ENCODE data around the gene PTPN11. TPM values are rescaled to one million over a fixed set of nuclear protein-coding genes. Genes with fewer than 3 reads are reported as not detected.

Gene PTPN11
- total RNA-seq, 2 experiments from 2014 or later, result 129 to 134 TPM

DNA sequence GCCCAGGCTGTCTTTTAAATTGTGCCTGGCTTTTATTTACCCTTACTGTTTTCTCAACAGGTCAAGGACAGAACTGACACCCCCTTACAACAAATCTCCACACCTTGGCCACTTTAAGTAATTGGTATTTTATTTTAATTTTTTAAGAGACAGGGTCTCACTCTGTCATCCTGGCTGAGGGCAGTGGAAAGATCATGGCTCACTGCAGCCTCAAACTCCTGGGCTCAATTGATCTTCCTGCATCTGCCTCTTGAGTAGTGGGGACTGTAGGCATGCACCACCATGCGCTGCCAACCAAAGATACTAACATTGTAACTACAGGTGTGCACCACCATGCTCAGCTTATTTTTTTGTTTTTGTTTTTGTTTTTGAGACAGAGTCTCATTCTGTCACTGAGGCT, 109.8 kb downstream of the PTPN11 start:
- Mint-ChIP-seq H3K4me3 (no peak overlapping the region), H3K36me3 (ENCODE audit: low read depth) (no peaks in the 10 kb centered on the region), H3K27ac (no peak overlapping the region), H3K27me3 (no peaks in the 10 kb centered on the region), H3K9me3 (ENCODE audit: low read depth) (no peaks in the 10 kb centered on the region), H3K4me1 (no peaks in the 10 kb centered on the region)
- ATAC-seq (no peak), DNase-seq (no peak)
- intact Hi-C loops (cut with DNase I, micrococcal nuclease), result no loop called here
- CTCF ChIA-PET, result no interaction called here
- POLR2A ChIA-PET, result no interaction called here

- ChIA-PET POLR2A (no interaction called here), CTCF (no interaction called here)
- Mint-ChIP-seq H3K27me3 (no peaks in the 10 kb centered on the region), H3K4me1 (no peaks in the 10 kb centered on the region), H3K9me3 (ENCODE audit: low read depth) (no peaks in the 10 kb centered on the region), H3K4me3 (no peak overlapping the region), H3K36me3 (ENCODE audit: low read depth) (no peaks in the 10 kb centered on the region), H3K27ac (no peak overlapping the region)
- DNase-seq (no peak), ATAC-seq (no peak)
- intact Hi-C loops (cut with DNase I, micrococcal nuclease), result no loop called here
These were observed 112.2 kb downstream of the PTPN11 start for GRCh38 chr12:112530941-112531340.

- Mint-ChIP-seq H3K4me3 (no peak overlapping the region), H3K36me3 (ENCODE audit: low read depth) (no peaks in the 10 kb centered on the region), H3K4me1 (no peaks in the 10 kb centered on the region), H3K27ac (no peak overlapping the region), H3K9me3 (ENCODE audit: low read depth) (no peaks in the 10 kb centered on the region), H3K27me3 (no peaks in the 10 kb centered on the region)
- intact Hi-C loops (cut with DNase I, micrococcal nuclease), result no loop called here
- no peak for DNase-seq
- ChIA-PET CTCF (no interaction called here), POLR2A (no interaction called here)
- ATAC-seq, result no peak
These were observed 113.4 kb downstream of the PTPN11 start for GRCh38 chr12:112532106-112532505.

GRCh38 chr12:112533528-112533927, 114.8 kb downstream of the PTPN11 start:
- POLR2A ChIA-PET, result no interaction called here

DNA sequence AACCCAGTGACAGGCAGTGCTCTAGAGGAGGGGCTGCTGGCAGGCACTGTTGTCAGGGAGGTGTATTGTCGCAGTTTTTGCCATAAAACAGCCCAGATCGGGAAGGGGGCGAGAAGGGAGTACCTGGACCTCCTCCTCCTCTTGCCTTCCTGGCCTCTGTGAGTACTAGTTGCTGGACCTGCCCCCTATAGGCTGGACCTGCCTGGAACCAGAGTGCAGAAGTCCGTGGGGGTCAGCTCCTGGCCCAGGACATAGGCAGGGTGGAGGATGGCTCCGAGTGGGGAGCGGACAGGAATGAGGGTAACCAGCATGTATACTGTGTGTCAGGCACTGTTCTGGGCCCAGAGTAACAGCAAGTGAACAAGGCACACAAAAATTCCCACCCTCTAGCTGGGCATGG, 116.3 kb downstream of the PTPN11 start:
- CTCF ChIA-PET, result no interaction called here
- Mint-ChIP-seq H3K27me3 (peaks cover 1% of the 10 kb centered on the region), H3K4me3 (no peak overlapping the region), H3K36me3 (ENCODE audit: low read depth) (no peaks in the 10 kb centered on the region), H3K4me1 (peaks cover 5% of the 10 kb centered on the region), H3K27ac (no peak overlapping the region), H3K9me3 (ENCODE audit: low read depth) (no peaks in the 10 kb centered on the region)
- POLR2A ChIA-PET, result no interaction called here
- DNase-seq, result no peak
- ATAC-seq, result no peak
- intact Hi-C loops (cut with DNase I, micrococcal nuclease), result no loop called here

More at GRCh38 chr12:112533528-112533927, 114.8 kb downstream of the PTPN11 start:
- Mint-ChIP-seq H3K27ac (no peak overlapping the region), H3K27me3 (peaks cover 1% of the 10 kb centered on the region), H3K36me3 (ENCODE audit: low read depth) (no peaks in the 10 kb centered on the region), H3K9me3 (ENCODE audit: low read depth) (no peaks in the 10 kb centered on the region), H3K4me1 (peaks cover 5% of the 10 kb centered on the region), H3K4me3 (no peak overlapping the region)
- DNase-seq, result no peak
- intact Hi-C loops (cut with DNase I, micrococcal nuclease), result no loop called here
- CTCF ChIA-PET, result no interaction called here
- ATAC-seq, result no peak

DNA sequence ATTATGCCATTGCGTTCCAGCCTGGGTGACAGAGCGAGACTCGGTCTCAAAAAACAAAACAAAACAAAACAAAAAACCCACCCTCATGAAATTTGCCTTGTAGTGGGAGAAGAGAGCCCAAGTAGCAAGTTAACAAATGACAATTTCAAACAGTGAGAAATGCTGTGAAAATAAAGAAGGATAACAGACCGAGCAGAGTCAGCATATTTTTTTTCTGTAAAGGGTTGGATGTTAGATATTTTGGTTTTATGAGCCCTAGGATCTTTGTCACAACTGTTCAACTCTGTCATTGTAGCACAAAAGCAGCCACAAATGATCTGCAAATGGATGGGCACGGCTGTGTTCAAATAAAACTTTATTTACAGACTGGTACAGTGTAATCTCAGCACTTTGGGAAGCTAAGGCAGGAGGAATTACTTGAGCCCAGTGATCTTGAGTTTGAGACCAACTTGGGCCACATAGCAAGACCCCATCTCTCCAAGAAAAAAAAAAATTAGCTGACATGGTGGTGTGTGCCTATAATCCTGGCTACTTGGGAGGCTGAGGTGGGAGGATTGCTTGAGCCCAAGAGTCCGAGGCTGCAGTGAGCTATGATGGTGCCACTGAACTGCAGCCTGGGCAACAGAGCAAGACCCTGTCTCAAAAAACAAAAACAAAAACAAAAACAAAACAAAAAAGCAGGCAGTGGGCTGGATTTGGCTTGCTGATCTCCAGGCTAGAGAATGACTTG, 117.1 kb downstream of the PTPN11 start:
- CTCF ChIA-PET, result no interaction called here
- Mint-ChIP-seq H3K9me3 (ENCODE audit: low read depth) (no peaks in the 10 kb centered on the region), H3K4me3 (no peak overlapping the region)

DNA sequence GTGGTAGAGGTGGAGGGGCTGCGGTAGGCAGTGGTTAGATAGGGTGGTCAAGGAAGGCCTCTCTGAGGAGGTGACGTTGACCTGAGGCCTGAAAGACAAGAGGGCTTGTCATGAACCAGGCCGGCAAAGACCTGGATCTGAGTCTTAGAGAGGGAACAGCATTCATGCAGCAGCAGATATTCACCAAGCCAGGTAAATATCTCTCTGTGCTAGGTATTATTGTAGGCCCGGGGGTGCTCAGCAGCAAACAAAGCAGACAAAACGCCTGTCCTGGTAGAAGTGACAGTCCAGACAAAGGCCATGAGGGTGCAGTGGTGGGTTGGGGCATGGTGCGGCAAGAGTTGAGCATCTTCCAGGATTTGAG, 117.6 kb downstream of the PTPN11 start:
- ATAC-seq, result no peak
- no peak overlapping the region for H3K27ac Mint-ChIP-seq

More for the DNA sequence above, 117.1 kb downstream of the PTPN11 start:
- ATAC-seq (no peak), DNase-seq (no peak)
- Mint-ChIP-seq H3K4me1 (peaks cover 5% of the 10 kb centered on the region), H3K36me3 (ENCODE audit: low read depth) (no peaks in the 10 kb centered on the region), H3K27ac (no peak overlapping the region), H3K27me3 (peaks cover 1% of the 10 kb centered on the region)
- POLR2A ChIA-PET, result no interaction called here
- intact Hi-C loops (cut with DNase I, micrococcal nuclease), result no loop called here

DNA sequence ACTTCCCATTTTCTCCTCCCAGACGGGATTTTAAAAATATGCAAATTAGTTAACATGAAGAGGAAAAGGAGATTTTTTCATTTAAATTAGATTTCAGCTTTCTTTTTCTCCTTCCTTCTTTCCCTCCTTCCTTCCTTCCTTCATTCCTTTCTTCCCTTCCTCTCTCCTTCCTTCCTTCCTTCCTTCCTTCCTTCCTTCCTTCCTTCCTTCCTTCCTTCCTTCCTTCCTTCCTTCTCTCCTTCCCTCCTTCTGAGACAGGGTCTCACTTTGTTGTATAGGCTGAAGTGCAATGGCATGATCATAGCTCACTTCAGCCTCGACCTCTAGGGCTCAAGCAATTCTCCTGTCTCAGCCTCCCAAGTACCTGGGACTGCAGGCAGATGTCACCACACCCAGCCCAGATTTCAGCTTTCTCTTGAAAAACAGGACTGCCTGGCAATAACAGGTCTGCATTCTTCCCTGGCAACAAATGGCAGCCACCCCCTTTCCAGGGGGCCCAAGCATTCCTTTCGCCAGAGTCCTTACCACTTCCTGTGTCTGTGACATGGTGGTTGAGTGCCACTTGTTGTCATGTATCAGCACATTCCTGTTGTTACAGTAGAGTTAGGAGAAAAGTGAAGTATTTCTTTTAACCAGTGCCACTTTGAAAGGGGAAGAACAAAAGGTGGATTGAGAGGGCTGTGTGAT, 119.1 kb downstream of the PTPN11 start:
- ChIA-PET POLR2A (no interaction called here), CTCF (interaction anchor here (0.7 kb wide), 1 partner anchor 593 kb away, joined by 3 read pairs; no protein-coding TSS in a partner anchor)
- ATAC-seq, result no peak
- intact Hi-C loops (cut with DNase I, micrococcal nuclease), result no loop called here
- H3K9me3 Mint-ChIP-seq (ENCODE audit: low read depth), result no peaks in the 10 kb centered on the region
- H3K27me3 Mint-ChIP-seq, result peaks cover 1% of the 10 kb centered on the region
- H3K4me3 Mint-ChIP-seq, result no peak overlapping the region
- DNase-seq, result no peak
- no peaks in the 10 kb centered on the region for H3K36me3 Mint-ChIP-seq (ENCODE audit: low read depth)
- H3K27ac Mint-ChIP-seq, result no peak overlapping the region
- peaks cover 5% of the 10 kb centered on the region for H3K4me1 Mint-ChIP-seq

More for the DNA sequence above, 117.6 kb downstream of the PTPN11 start:
- DNase-seq, result no peak
- Mint-ChIP-seq H3K27me3 (peaks cover 1% of the 10 kb centered on the region), H3K36me3 (ENCODE audit: low read depth) (no peaks in the 10 kb centered on the region), H3K9me3 (ENCODE audit: low read depth) (no peaks in the 10 kb centered on the region), H3K4me1 (peaks cover 5% of the 10 kb centered on the region), H3K4me3 (no peak overlapping the region)
- intact Hi-C loops (cut with DNase I, micrococcal nuclease), result no loop called here
- ChIA-PET CTCF (no interaction called here), POLR2A (no interaction called here)

- ChIA-PET POLR2A (no interaction called here), CTCF (interaction anchor here (0.6 to 1.2 kb wide), 3 partner anchors 35 to 206 kb away, joined by 3 read pairs; no protein-coding TSS in a partner anchor)
- no peak overlapping the region for H3K27ac Mint-ChIP-seq
- H3K36me3 Mint-ChIP-seq (ENCODE audit: low read depth), result no peaks in the 10 kb centered on the region
- no peak for ATAC-seq
- H3K4me1 Mint-ChIP-seq, result peaks cover 5% of the 10 kb centered on the region
- no peak overlapping the region for H3K4me3 Mint-ChIP-seq
- intact Hi-C loops (cut with DNase I, micrococcal nuclease), result no loop called here
- peaks cover 3% of the 10 kb centered on the region for H3K27me3 Mint-ChIP-seq
- DNase-seq, result no peak
- no peaks in the 10 kb centered on the region for H3K9me3 Mint-ChIP-seq (ENCODE audit: low read depth)
These were observed 120.0 kb downstream of the PTPN11 start for GRCh38 chr12:112538740-112539139.

DNA sequence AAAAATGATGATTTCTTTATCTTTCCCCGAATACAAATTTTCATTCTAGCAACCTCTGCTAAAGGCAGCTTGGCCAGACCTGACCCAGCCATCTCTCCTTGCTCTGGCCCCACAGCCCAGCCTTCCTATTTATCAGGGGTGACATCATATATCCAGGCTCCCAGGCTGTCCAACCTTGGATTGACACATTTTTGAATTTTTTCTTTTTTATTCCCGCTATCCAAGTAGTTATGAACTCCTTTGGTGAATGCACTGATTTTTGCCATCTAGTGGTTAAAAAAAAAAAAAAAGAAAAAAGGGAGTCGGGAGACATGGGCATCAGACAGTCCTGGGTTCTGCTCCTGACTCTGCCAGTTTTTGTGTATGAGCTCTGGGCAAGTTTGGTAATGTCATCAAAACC, 120.5 kb downstream of the PTPN11 start:
- ATAC-seq (no peak), DNase-seq (no peak)
- Mint-ChIP-seq H3K4me1 (peaks cover 5% of the 10 kb centered on the region), H3K4me3 (no peak overlapping the region), H3K27me3 (peaks cover 6% of the 10 kb centered on the region), H3K36me3 (ENCODE audit: low read depth) (no peaks in the 10 kb centered on the region), H3K27ac (no peak overlapping the region), H3K9me3 (ENCODE audit: low read depth) (no peaks in the 10 kb centered on the region)
- ChIA-PET POLR2A (no interaction called here), CTCF (interaction anchor here (0.6 to 1.2 kb wide), 2 partner anchors 36 to 207 kb away, joined by 3 read pairs; no protein-coding TSS in a partner anchor)
- intact Hi-C loops (cut with DNase I, micrococcal nuclease), result no loop called here

- H3K27ac Mint-ChIP-seq, result no peak overlapping the region
- no peak overlapping the region for H3K4me3 Mint-ChIP-seq
- no peak for DNase-seq
- peaks cover 5% of the 10 kb centered on the region for H3K4me1 Mint-ChIP-seq
- H3K36me3 Mint-ChIP-seq (ENCODE audit: low read depth), result no peaks in the 10 kb centered on the region
- intact Hi-C loops (cut with DNase I, micrococcal nuclease), result no loop called here
- ChIA-PET CTCF (no interaction called here), POLR2A (interaction anchor here (0.6 kb wide), 2 partner anchors 59 to 866 kb away, joined by 4 read pairs; no protein-coding TSS in a partner anchor)
- H3K27me3 Mint-ChIP-seq, result peaks cover 6% of the 10 kb centered on the region
- H3K9me3 Mint-ChIP-seq (ENCODE audit: low read depth), result no peaks in the 10 kb centered on the region
- ATAC-seq, result no peak
These were observed 121.3 kb downstream of the PTPN11 start for GRCh38 chr12:112540021-112540420.

DNA sequence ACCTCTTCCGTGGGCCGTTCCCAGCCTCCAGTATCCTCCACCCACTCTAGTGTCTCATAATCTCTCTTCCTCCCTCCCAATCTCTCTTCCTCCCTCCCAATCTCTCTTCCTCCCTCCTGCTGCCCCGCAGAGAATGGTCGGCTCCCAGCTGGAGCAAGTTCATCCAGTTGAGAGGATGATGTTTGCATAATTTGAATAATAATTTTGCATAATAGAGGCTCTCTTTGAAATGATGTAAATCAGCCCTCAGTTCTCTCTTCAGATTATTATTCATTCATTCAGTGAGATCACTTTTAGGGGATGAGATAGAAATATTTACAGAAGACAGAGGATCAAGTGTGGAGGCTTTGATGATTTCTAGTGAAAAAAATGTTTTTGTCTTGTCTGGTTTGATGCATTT, 125.0 kb downstream of the PTPN11 start:
- Mint-ChIP-seq H3K4me1 (no peaks in the 10 kb centered on the region), H3K4me3 (no peak overlapping the region), H3K9me3 (ENCODE audit: low read depth) (no peaks in the 10 kb centered on the region), H3K27ac (no peak overlapping the region), H3K27me3 (peaks cover 5% of the 10 kb centered on the region), H3K36me3 (ENCODE audit: low read depth) (no peaks in the 10 kb centered on the region)
- no peak for DNase-seq
- intact Hi-C loops (cut with DNase I, micrococcal nuclease), result no loop called here
- ATAC-seq, result no peak
- CTCF ChIA-PET, result no interaction called here
- POLR2A ChIA-PET, result no interaction called here
